ENCODE measurements around the gene ABITRAM. TPM values are rescaled to one million over a fixed set of nuclear protein-coding genes. Genes with fewer than 3 reads are reported as not detected.
"Not testable (repeated sequence)": the region's sequence is repeated elsewhere in the genome, so short reads cannot be mapped to it uniquely, and the experiment has no call there.

ABITRAM gene
- total RNA-seq, 6 experiments from 2014 or later = 5.2 to 8.3 (median 6.8) TPM

- no peaks in the 10 kb centered on the region for H3K4me1 ChIP-seq
- no peak overlapping the region for H3K27ac ChIP-seq
- no peak for DNase-seq
- H3K9me3 ChIP-seq = no peaks in the 10 kb centered on the region
- 61% methylated on average over 6 of the region's 6 CpGs for WGBS (ENCODE audit: insufficient coverage, low coverage, low lambda C conversion rate, missing lambda C conversion rate)
- no peak for ATAC-seq
- intact Hi-C loops (cut with DNase I) = no loop called here
- TF ChIP-seq POLR2A (IDR thresholded peaks at IDR 0.05) = no peak
- TF ChIP-seq CTCF (IDR thresholded peaks at IDR 0.05) = no peak
- no peaks in the 10 kb centered on the region for H3K27me3 ChIP-seq
- no peaks in the 10 kb centered on the region for H3K36me3 ChIP-seq
- no peak overlapping the region for H3K4me3 ChIP-seq
Measured at GRCh38 chr9:108960331-108960730, 26.1 kb downstream of the ABITRAM start.

- 100% methylated on average over 2 of the region's 2 CpGs for WGBS (ENCODE audit: insufficient coverage, low coverage, low lambda C conversion rate, missing lambda C conversion rate)
- intact Hi-C loops (cut with DNase I) = no loop called here
- Histone ChIP-seq H3K27me3 (no peaks in the 10 kb centered on the region), H3K36me3 (no peaks in the 10 kb centered on the region), H3K27ac (no peak overlapping the region), H3K9me3 (no peaks in the 10 kb centered on the region), H3K4me3 (no peak overlapping the region), H3K4me1 (no peaks in the 10 kb centered on the region)
- no peak for TF ChIP-seq POLR2A (IDR thresholded peaks at IDR 0.05)
- TF ChIP-seq CTCF (IDR thresholded peaks at IDR 0.05) = no peak
- DNase-seq (no peak), ATAC-seq (no peak)
Measured at GRCh38 chr9:108961151-108961550, 27.0 kb downstream of the ABITRAM start.

GRCh38 chr9:108963459-108964143, 29.4 kb downstream of the ABITRAM start:
- no peaks in the 10 kb centered on the region for H3K27me3 ChIP-seq
- H3K4me1 ChIP-seq = no peaks in the 10 kb centered on the region
- DNase-seq (no peak), ATAC-seq (peak in 1 of 4 donors; percentile 20)
- intact Hi-C loops (cut with DNase I) = no loop called here
- WGBS (ENCODE audit: insufficient coverage, low coverage, low lambda C conversion rate, missing lambda C conversion rate) = 67% methylated on average over 1 of the region's 4 CpGs
- H3K36me3 ChIP-seq = no peaks in the 10 kb centered on the region
- H3K27ac ChIP-seq = no peak overlapping the region
- TF ChIP-seq POLR2A (IDR thresholded peaks at IDR 0.05) = no peak
- TF ChIP-seq CTCF (IDR thresholded peaks at IDR 0.05) = no peak
- H3K4me3 ChIP-seq = no peak overlapping the region
- no peaks in the 10 kb centered on the region for H3K9me3 ChIP-seq

- Histone ChIP-seq H3K4me1 (no peaks in the 10 kb centered on the region), H3K27ac (no peak overlapping the region), H3K27me3 (no peaks in the 10 kb centered on the region), H3K36me3 (no peaks in the 10 kb centered on the region), H3K4me3 (no peak overlapping the region), H3K9me3 (no peaks in the 10 kb centered on the region)
- intact Hi-C loops (cut with DNase I) = no loop called here
- no peak for ATAC-seq
- DNase-seq = no peak
- TF ChIP-seq CTCF (IDR thresholded peaks at IDR 0.05) = no peak
- no peak for TF ChIP-seq POLR2A (IDR thresholded peaks at IDR 0.05)
Measured at GRCh38 chr9:108967916-108968315, 33.7 kb downstream of the ABITRAM start.

- ATAC-seq; H3K36me3 ChIP-seq; DNase-seq; H3K4me1 ChIP-seq; H3K4me3 ChIP-seq; H3K27me3 ChIP-seq; H3K9me3 ChIP-seq; H3K27ac ChIP-seq; intact Hi-C loops (cut with DNase I): not testable (repeated sequence)
- WGBS (ENCODE audit: insufficient coverage, low coverage, low lambda C conversion rate, missing lambda C conversion rate) = 100% methylated on average over 2 of the region's 2 CpGs
Measured at GRCh38 chr9:108971392-108971791, 37.2 kb downstream of the ABITRAM start.
